ENCODE measurements around the gene LGALS7.

Gene LGALS7

GRCh38 chr19:38725469-38726283, 47.6 kb downstream of the LGALS7 start:
- FAIRE-seq (no peak), DNase-seq (ENCODE audit: insufficient read length) (no peak)
- no peak for TF ChIP-seq POLR2AphosphoS5 (IDR thresholded peaks at IDR 0.05; ENCODE audit: low read depth, low read length)
- TF ChIP-seq POLR2A (IDR thresholded peaks at IDR 0.05; ENCODE audit: low read depth, low read length), result no peak
- no peak for TF ChIP-seq TAF1 (IDR thresholded peaks at IDR 0.05; ENCODE audit: borderline replicate concordance, low read depth, low read length)

- no peak for TF ChIP-seq POLR2AphosphoS5 (IDR thresholded peaks at IDR 0.05; ENCODE audit: low read depth, low read length)
- no peak for TF ChIP-seq POLR2A (IDR thresholded peaks at IDR 0.05; ENCODE audit: low read depth, low read length)
- TF ChIP-seq TAF1 (IDR thresholded peaks at IDR 0.05; ENCODE audit: borderline replicate concordance, low read depth, low read length), result no peak
- DNase-seq (ENCODE audit: insufficient read length) (no peak), FAIRE-seq (no peak)
Observed at GRCh38 chr19:38723990-38724854, 49.1 kb downstream of the LGALS7 start.

- TF ChIP-seq POLR2A (IDR thresholded peaks at IDR 0.05; ENCODE audit: low read depth, low read length) (no peak), TAF1 (IDR thresholded peaks at IDR 0.05; ENCODE audit: borderline replicate concordance, low read depth, low read length) (no peak), POLR2AphosphoS5 (IDR thresholded peaks at IDR 0.05; ENCODE audit: low read depth, low read length) (no peak)
- FAIRE-seq, result no peak
- no peak for DNase-seq (ENCODE audit: insufficient read length)
Observed at GRCh38 chr19:38723606-38723965, 49.7 kb downstream of the LGALS7 start.

- FAIRE-seq (no peak), DNase-seq (ENCODE audit: insufficient read length) (no peak)
- TF ChIP-seq TAF1 (IDR thresholded peaks at IDR 0.05; ENCODE audit: borderline replicate concordance, low read depth, low read length), result no peak
- TF ChIP-seq POLR2A (IDR thresholded peaks at IDR 0.05; ENCODE audit: low read depth, low read length), result no peak
- TF ChIP-seq POLR2AphosphoS5 (IDR thresholded peaks at IDR 0.05; ENCODE audit: low read depth, low read length), result no peak
Observed at GRCh38 chr19:38722947-38723605, 50.2 kb downstream of the LGALS7 start.

- FAIRE-seq (no peak), DNase-seq (ENCODE audit: insufficient read length) (no peak)
- TF ChIP-seq POLR2AphosphoS5 (IDR thresholded peaks at IDR 0.05; ENCODE audit: low read depth, low read length) (no peak), POLR2A (IDR thresholded peaks at IDR 0.05; ENCODE audit: low read depth, low read length) (no peak), TAF1 (IDR thresholded peaks at IDR 0.05; ENCODE audit: borderline replicate concordance, low read depth, low read length) (no peak)
Observed at GRCh38 chr19:38721979-38722773, 51.1 kb downstream of the LGALS7 start.

GRCh38 chr19:38721496-38721895, 51.8 kb downstream of the LGALS7 start:
- FAIRE-seq (no peak), DNase-seq (ENCODE audit: insufficient read length) (no peak)
- TF ChIP-seq POLR2AphosphoS5 (IDR thresholded peaks at IDR 0.05; ENCODE audit: low read depth, low read length) (no peak), POLR2A (IDR thresholded peaks at IDR 0.05; ENCODE audit: low read depth, low read length) (no peak), TAF1 (IDR thresholded peaks at IDR 0.05; ENCODE audit: borderline replicate concordance, low read depth, low read length) (no peak)
